SHP77 (cell line): Measurements from ENCODE around the gene CS.

ENCODE experiments used
- DNase-seq, 2 experiments: peaks; one replicate each; lab custom pipeline; 2025; lab: John Stamatoyannopoulos, UW

CS gene

GRCh38 chr12:56244494-56244893, 55.6 kb downstream of the CS start:
- no peak for DNase-seq

GRCh38 chr12:56243731-56244181, 56.4 kb downstream of the CS start:
- DNase-seq, result no peak

- no peak for DNase-seq
Observed at GRCh38 chr12:56242986-56243385, 57.1 kb downstream of the CS start.

- no peak for DNase-seq
Observed at GRCh38 chr12:56241424-56242303, 58.5 kb downstream of the CS start.

GRCh38 chr12:56237552-56237951, 62.6 kb downstream of the CS start:
- DNase-seq, result no peak

- DNase-seq, result no peak
Observed at GRCh38 chr12:56236985-56237384, 63.1 kb downstream of the CS start.

GRCh38 chr12:56236091-56236490, 64.0 kb downstream of the CS start:
- no peak for DNase-seq

GRCh38 chr12:56234746-56235436, 65.2 kb downstream of the CS start:
- no peak for DNase-seq

GRCh38 chr12:56231184-56231582, 68.9 kb downstream of the CS start:
- no peak for DNase-seq

GRCh38 chr12:56230432-56231183, 69.5 kb downstream of the CS start:
- no peak for DNase-seq

- no peak for DNase-seq
Observed at GRCh38 chr12:56229916-56230431, 70.2 kb downstream of the CS start, which contains the start of gene SLC39A5. Gene SLC39A5, plus strand, starts transcription at chr12:56230051. Its CDS starts 1,224 bp downstream, at chr12:56231275.

GRCh38 chr12:56229082-56229481, 71.0 kb downstream of the CS start:
- DNase-seq, result no peak

GRCh38 chr12:56224954-56225353, 75.2 kb downstream of the CS start:
- no peak for DNase-seq

- DNase-seq, result peak; percentile 94 to 96
Observed at GRCh38 chr12:56224102-56224701, 75.9 kb downstream of the CS start, which contains the start of gene NABP2. Gene NABP2, plus strand, starts transcription at chr12:56224342. Its CDS starts 515 bp downstream, at chr12:56224857.

- DNase-seq, result no peak
Observed at GRCh38 chr12:56223571-56224101, 76.5 kb downstream of the CS start.

GRCh38 chr12:56222531-56222895, 77.6 kb downstream of the CS start:
- DNase-seq, result no peak

- DNase-seq, result peak; percentile 94 to 97
Observed at GRCh38 chr12:56221757-56222530, 78.2 kb downstream of the CS start, which contains the start of gene RNF41. Gene RNF41, minus strand, starts transcription at chr12:56221922. Its CDS starts 7,875 bp downstream, at chr12:56214047.
